Skin of body (tissue), 2 donors: ENCODE data around the gene PCDHGB2. TPM values are rescaled to one million over a fixed set of nuclear protein-coding genes. Genes with fewer than 3 reads are reported as not detected.
"Not testable (repeated sequence)": the region's sequence is repeated elsewhere in the genome, so short reads cannot be mapped to it uniquely, and the experiment has no call there.

ENCODE experiments used
- DNase-seq: peaks from one replicate; lab custom pipeline; 2025; lab: John Stamatoyannopoulos, UW
- total RNA-seq: library from RNA; depleted of rRNA; stranded (reverse); fragments of >200 nt; gene quantifications from one replicate; pipeline ENCODE4 v1.2.3, GENCODE V29; 2014

PCDHGB2 gene
- total RNA-seq, 1 donor from 2014 or later: 3.3 TPM

- DNase-seq: no peak
These were observed 24.9 kb downstream of the PCDHGB2 start for GRCh38 chr5:141384471-141385267.

GRCh38 chr5:141387557-141388311, 27.9 kb downstream of the PCDHGB2 start, which contains the start of gene PCDHGB4:
TSS of gene PCDHGB4 (plus strand) at chr5:141387698. CDS start at chr5:141387885, 187 bp downstream.
- DNase-seq: not testable (repeated sequence)

- no peak for DNase-seq
These were observed 28.9 kb downstream of the PCDHGB2 start for GRCh38 chr5:141388661-141389060.

- DNase-seq: no peak
These were observed 29.6 kb downstream of the PCDHGB2 start for GRCh38 chr5:141389153-141390042.

- DNase-seq: no peak
These were observed 32.8 kb downstream of the PCDHGB2 start, which contains the start of gene PCDHGA8 for GRCh38 chr5:141392429-141393198. TSS of gene PCDHGA8 (plus strand) at chr5:141392633. CDS start at chr5:141392814, 181 bp downstream.

- no peak for DNase-seq
These were observed 33.5 kb downstream of the PCDHGB2 start for GRCh38 chr5:141393267-141393666.

GRCh38 chr5:141394401-141395187, 34.8 kb downstream of the PCDHGB2 start:
- not testable (repeated sequence) for DNase-seq

- not testable (repeated sequence) for DNase-seq
These were observed 38.2 kb downstream of the PCDHGB2 start, which contains the start of gene PCDHGB5 for GRCh38 chr5:141397756-141398551. TSS of gene PCDHGB5 (plus strand) at chr5:141397947. CDS start at chr5:141398128, 181 bp downstream.

GRCh38 chr5:141398608-141399007, 38.8 kb downstream of the PCDHGB2 start:
- DNase-seq: no peak

- DNase-seq: no peak
These were observed 39.9 kb downstream of the PCDHGB2 start for GRCh38 chr5:141399555-141400258.

GRCh38 chr5:141402553-141403243, 42.9 kb downstream of the PCDHGB2 start, which contains the start of gene PCDHGA9:
TSS of gene PCDHGA9 (plus strand) at chr5:141402778. CDS start at chr5:141402953, 175 bp downstream.
- DNase-seq: no peak

GRCh38 chr5:141403387-141403786, 43.6 kb downstream of the PCDHGB2 start:
- DNase-seq: no peak

- DNase-seq: not testable (repeated sequence)
These were observed 48.2 kb downstream of the PCDHGB2 start, which contains the start of gene PCDHGB6 for GRCh38 chr5:141407790-141408505. TSS of gene PCDHGB6 (plus strand) at chr5:141408021. CDS start at chr5:141408203, 182 bp downstream.

- no peak for DNase-seq
These were observed 50.0 kb downstream of the PCDHGB2 start for GRCh38 chr5:141409598-141410306.

- no peak for DNase-seq
These were observed 51.8 kb downstream of the PCDHGB2 start for GRCh38 chr5:141411575-141411974.
